ENCODE data around the gene CHAF1A.

Gene CHAF1A

GRCh38 chr19:4456843-4457653, 54.6 kb downstream of the CHAF1A start:
- DNase-seq (ENCODE audit: extremely low read depth, low read depth) = peak; percentile 42

GRCh38 chr19:4457654-4458395, 55.4 kb downstream of the CHAF1A start, which contains the start of gene UBXN6:
UBXN6 (minus strand) TSS chr19:4457794; CDS start chr19:4457697, 97 bp downstream.
- no peak for TF ChIP-seq CTCF (IDR thresholded peaks at IDR 0.05; ENCODE audit: low read depth, low read length)

More at GRCh38 chr19:4456843-4457653, 54.6 kb downstream of the CHAF1A start:
- no peak for TF ChIP-seq CTCF (IDR thresholded peaks at IDR 0.05; ENCODE audit: low read depth, low read length)

GRCh38 chr19:4464815-4465581, 62.6 kb downstream of the CHAF1A start:
- DNase-seq (ENCODE audit: extremely low read depth, low read depth) = no peak
- TF ChIP-seq CTCF (IDR thresholded peaks at IDR 0.05; ENCODE audit: low read depth, low read length) = no peak

More at GRCh38 chr19:4457654-4458395, 55.4 kb downstream of the CHAF1A start, which contains the start of gene UBXN6:
- peak; percentile 98 for DNase-seq (ENCODE audit: extremely low read depth, low read depth)

GRCh38 chr19:4467835-4468234, 65.4 kb downstream of the CHAF1A start:
- TF ChIP-seq CTCF (IDR thresholded peaks at IDR 0.05; ENCODE audit: low read depth, low read length) = no peak
- no peak for DNase-seq (ENCODE audit: extremely low read depth, low read depth)

GRCh38 chr19:4471403-4472173, 69.1 kb downstream of the CHAF1A start:
- TF ChIP-seq CTCF (IDR thresholded peaks at IDR 0.05; ENCODE audit: low read depth, low read length) = no peak
- DNase-seq (ENCODE audit: extremely low read depth, low read depth) = peak; percentile 100

- no peak for DNase-seq (ENCODE audit: extremely low read depth, low read depth)
- no peak for TF ChIP-seq CTCF (IDR thresholded peaks at IDR 0.05; ENCODE audit: low read depth, low read length)
These were observed 69.9 kb downstream of the CHAF1A start, which contains the start of gene HDGFL2 for GRCh38 chr19:4472174-4472974. HDGFL2 (plus strand) TSS chr19:4472297; CDS start chr19:4472351, 54 bp downstream.
